ENCODE measurements around the gene TYMP. TPM values are rescaled to one million over a fixed set of nuclear protein-coding genes. Genes with fewer than 3 reads are reported as not detected.
A peak's percentile ranks its signal among the peaks of the same experiment; 100 is the strongest.

Gene TYMP
- total RNA-seq, 1 experiment from 2014 or later = 56.0 TPM

GRCh38 chr22:50513175-50513574 is 16.6 kb downstream of the TYMP start:
- CTCF ChIA-PET = no interaction called here
- ATAC-seq = no peak

GRCh38 chr22:50508897-50509296 is 20.9 kb downstream of the TYMP start:
- in situ Hi-C loops (cut with HindIII; ENCODE audit: low pct_unique_long_range_greater_than_20kb, low sequenced_read_pairs) = no loop called here
- Histone ChIP-seq H3K4me3 (ENCODE audit: low read depth in 2 of 2, low read length in 2 of 2) (peak overlapping the region; percentile 59 to 69), H3K9me3 (ENCODE audit: control insufficient read depth, insufficient read depth, low read depth, low read length) (no peaks in the 10 kb centered on the region), H3K36me3 (ENCODE audit: control insufficient read depth, insufficient read depth, low read length) (peaks cover 4% of the 10 kb centered on the region), H3K27ac (ENCODE audit: low read length) (peak overlapping the region; percentile 73), H3K4me1 (ENCODE audit: control insufficient read depth, insufficient read depth, low read length) (peaks cover 5% of the 10 kb centered on the region), H3K27me3 (ENCODE audit: control insufficient read depth, insufficient read depth, low read length) (no peaks in the 10 kb centered on the region)
- no peak for ATAC-seq
- CTCF ChIA-PET = interaction anchor here (1.4 kb wide), 1 partner anchor 17 kb away, joined by 10 read pairs; the partner anchor contains the start of gene SCO2
- intact Hi-C loops (cut with micrococcal nuclease; ENCODE audit: unreplicated experiment) = no loop called here
- POLR2A ChIA-PET = interaction anchor here (0.6 kb wide), 1 partner anchor 52 kb away, joined by 5 read pairs; no protein-coding TSS in a partner anchor
- TF ChIP-seq TCF7L2 (IDR thresholded peaks at IDR 0.05; ENCODE audit: low read depth, low read length) = no peak
- TF ChIP-seq CTCF (IDR thresholded peaks at IDR 0.05) = no peak
- no peak for TF ChIP-seq SIN3A (IDR thresholded peaks at IDR 0.05; ENCODE audit: borderline replicate concordance, insufficient read depth, low read depth, low read length)
- TF ChIP-seq REST (IDR thresholded peaks at IDR 0.05; ENCODE audit: insufficient read depth in 1 of 2, low read depth in 2 of 2, low read length in 1 of 2) = no peak
- no peak for TF ChIP-seq POLR2AphosphoS5 (IDR thresholded peaks at IDR 0.05; ENCODE audit: low read depth, low read length)
- no peak for DNase-seq (ENCODE audit: low read depth, low spot score)
- TSS peak; percentile 92 for BruUV-seq (replicated peaks)

More at GRCh38 chr22:50513175-50513574, 16.6 kb downstream of the TYMP start:
- no peaks in the 10 kb centered on the region for H3K27me3 ChIP-seq (ENCODE audit: control insufficient read depth, insufficient read depth, low read length)
- in situ Hi-C loops (cut with HindIII; ENCODE audit: low pct_unique_long_range_greater_than_20kb, low sequenced_read_pairs) = no loop called here
- DNase-seq (ENCODE audit: low read depth, low spot score) = no peak
- POLR2A ChIA-PET = no interaction called here
- no peaks in the 10 kb centered on the region; the same call in 1 of the 2 replicates for H3K36me3 ChIP-seq (ENCODE audit: control insufficient read depth, insufficient read depth, low read length)
- no peak overlapping the region for H3K27ac ChIP-seq (ENCODE audit: low read length)
- H3K4me3 ChIP-seq (ENCODE audit: low read depth in 2 of 2, low read length in 2 of 2) = no peak overlapping the region
- TF ChIP-seq REST (IDR thresholded peaks at IDR 0.05; ENCODE audit: insufficient read depth in 1 of 2, low read depth in 2 of 2, low read length in 1 of 2) = no peak
- no peak for TF ChIP-seq TCF7L2 (IDR thresholded peaks at IDR 0.05; ENCODE audit: low read depth, low read length)
- TF ChIP-seq POLR2AphosphoS5 (IDR thresholded peaks at IDR 0.05; ENCODE audit: low read depth, low read length) = no peak
- no peak for TF ChIP-seq SIN3A (IDR thresholded peaks at IDR 0.05; ENCODE audit: borderline replicate concordance, insufficient read depth, low read depth, low read length)
- TF ChIP-seq CTCF (IDR thresholded peaks at IDR 0.05) = no peak
- BruUV-seq (replicated peaks) = no TSS peak
- H3K4me1 ChIP-seq (ENCODE audit: control insufficient read depth, insufficient read depth, low read length) = peaks cover 5% of the 10 kb centered on the region
- H3K9me3 ChIP-seq (ENCODE audit: control insufficient read depth, insufficient read depth, low read depth, low read length) = no peaks in the 10 kb centered on the region
- intact Hi-C loops (cut with micrococcal nuclease; ENCODE audit: unreplicated experiment) = no loop called here
